Body of pancreas (tissue), 4 donors: Measurements from ENCODE around the gene GPR37L1. TPM values are rescaled to one million over a fixed set of nuclear protein-coding genes. Genes with fewer than 3 reads are reported as not detected.

Source experiments
- ATAC-seq: fragments of 150-250 bp; one replicate; pipeline ENCODE4 v1.9.1; 2016
- DNase-seq, 4 donors: peaks; one replicate each; pipeline ENCODE4 v3.0.0-alpha.2; 2019
- H3K27ac ChIP-seq, 4 donors: fragments of 200-600 bp; sonication (generic); 1 replicate in 3 of 4; 2 replicates in 1 of 4; pipeline versions ENCODE4 v1.5.1 to v1.6.1; 2016 to 2019; ENCODE audit warnings: mild to moderate bottlenecking in 1 of 4, mixed read lengths in 1 of 4, moderate library complexity in 1 of 4
- H3K27me3 ChIP-seq, 2 donors: fragments of 200-600 bp; sonication (generic); one replicate each; pipeline ENCODE4 v1.6.0; 2016; ENCODE audit warnings: mild to moderate bottlenecking in 1 of 2
- H3K36me3 ChIP-seq, 2 donors: fragments of 200-600 bp; sonication (generic); replicated peaks in 1 of 2; 2 replicates each; pipeline ENCODE4 v1.5.1; 2016; ENCODE audit warnings: low read depth in 2 of 2; ENCODE audit not compliant: insufficient read depth in 1 of 2
- H3K4me1 ChIP-seq: fragments of 200-600 bp; sonication (generic); one replicate; pipeline ENCODE4 v1.6.0; 2016
- H3K4me3 ChIP-seq, 2 donors: fragments of 200-600 bp; sonication (generic); 1 replicate in 1 of 2; 2 replicates in 1 of 2; pipeline ENCODE4 v1.5.1; 2016 to 2019
- H3K9me3 ChIP-seq, 3 donors: fragments of 200-600 bp; sonication (generic); 1 replicate in 2 of 3; 2 replicates in 1 of 3; pipeline ENCODE4 v1.5.1; 2016
- POLR2A ChIP-seq, 3 donors: fragments of 450-650 bp; IDR thresholded peaks; one replicate each; pipeline ENCODE4 v1.6.1; 2016; ENCODE audit warnings: antibody characterized with exemption in 3 of 3, mild to moderate bottlenecking in 2 of 3
- WGBS, 2 donors: methylation state at CpG; one replicate each; pipeline ENCODE4 v1.1.5; 2017; 5-methylcytosine and 5-hydroxymethylcytosine counted together
- intact Hi-C: fragments of 100-400 bp; cut with DNase I; formaldehyde crosslinking; loops from one replicate; pipeline ENCODE4 v1.15.1; 2023
- total RNA-seq, 2 donors: library from RNA; depleted of rRNA; stranded (reverse); fragments of >200 nt; gene quantifications; one replicate each; pipeline ENCODE4 v1.1.0, GENCODE V29; 2016
- TF ChIP-seq, protein P1 (sequence below), 7 experiments: fragments of 450-650 bp in 4 of 7; fragments of 200-600 bp in 3 of 7; sonication (generic) in 3 of 7; IDR thresholded peaks; one replicate each; pipeline ENCODE4 v1.5.1; 2016 to 2019; ENCODE audit warnings: antibody characterized with exemption in 7 of 7

GPR37L1 gene
- total RNA-seq, 2 donors from 2014 or later: not detected

DNA sequence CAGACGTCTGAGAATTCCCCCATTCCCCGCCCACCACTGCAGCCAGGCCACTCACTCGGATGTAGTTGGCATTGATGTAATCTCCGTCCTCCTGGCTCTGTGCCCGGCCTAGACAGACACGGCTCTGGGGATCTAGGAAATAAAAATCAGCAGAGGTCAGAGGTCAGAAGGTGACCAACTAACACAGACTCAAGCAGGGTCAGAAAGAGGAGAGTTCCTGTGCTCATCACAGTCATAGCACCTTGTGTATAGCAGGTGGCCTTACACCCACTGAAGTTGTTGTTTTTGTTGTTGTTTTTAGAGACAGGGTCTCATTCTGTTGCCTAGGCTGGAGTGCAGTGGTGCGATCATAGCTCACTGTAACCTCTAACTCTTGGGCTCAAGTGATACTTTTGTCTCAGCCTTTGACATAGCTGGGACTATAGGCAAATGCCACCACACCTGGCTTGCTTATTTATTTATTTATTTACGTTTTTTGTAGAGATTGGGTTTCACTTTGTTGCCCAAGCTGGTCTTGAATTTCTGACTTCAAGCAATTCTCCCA lies 32.8 kb downstream of the GPR37L1 start:
- TF ChIP-seq POLR2A (IDR thresholded peaks at IDR 0.05): no peak
- TF ChIP-seq, protein P1, sequence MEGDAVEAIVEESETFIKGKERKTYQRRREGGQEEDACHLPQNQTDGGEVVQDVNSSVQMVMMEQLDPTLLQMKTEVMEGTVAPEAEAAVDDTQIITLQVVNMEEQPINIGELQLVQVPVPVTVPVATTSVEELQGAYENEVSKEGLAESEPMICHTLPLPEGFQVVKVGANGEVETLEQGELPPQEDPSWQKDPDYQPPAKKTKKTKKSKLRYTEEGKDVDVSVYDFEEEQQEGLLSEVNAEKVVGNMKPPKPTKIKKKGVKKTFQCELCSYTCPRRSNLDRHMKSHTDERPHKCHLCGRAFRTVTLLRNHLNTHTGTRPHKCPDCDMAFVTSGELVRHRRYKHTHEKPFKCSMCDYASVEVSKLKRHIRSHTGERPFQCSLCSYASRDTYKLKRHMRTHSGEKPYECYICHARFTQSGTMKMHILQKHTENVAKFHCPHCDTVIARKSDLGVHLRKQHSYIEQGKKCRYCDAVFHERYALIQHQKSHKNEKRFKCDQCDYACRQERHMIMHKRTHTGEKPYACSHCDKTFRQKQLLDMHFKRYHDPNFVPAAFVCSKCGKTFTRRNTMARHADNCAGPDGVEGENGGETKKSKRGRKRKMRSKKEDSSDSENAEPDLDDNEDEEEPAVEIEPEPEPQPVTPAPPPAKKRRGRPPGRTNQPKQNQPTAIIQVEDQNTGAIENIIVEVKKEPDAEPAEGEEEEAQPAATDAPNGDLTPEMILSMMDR (IDR thresholded peaks at IDR 0.05): no peak
- no peaks in the 10 kb centered on the region for H3K27me3 ChIP-seq
- H3K9me3 ChIP-seq: no peaks in the 10 kb centered on the region
- DNase-seq: peak in 2 of 4 donors; percentile 49 to 50
- no peak overlapping the region for H3K4me3 ChIP-seq
- WGBS, 2 donors: 27 to 34% methylated on average over 7 to 8 of the region's 8 CpGs
- peaks cover 8% of the 10 kb centered on the region for H3K4me1 ChIP-seq
- no peak for ATAC-seq
- intact Hi-C loops: no loop called here
- no peaks in the 10 kb centered on the region for H3K36me3 ChIP-seq
- H3K27ac ChIP-seq: no peak overlapping the region

DNA sequence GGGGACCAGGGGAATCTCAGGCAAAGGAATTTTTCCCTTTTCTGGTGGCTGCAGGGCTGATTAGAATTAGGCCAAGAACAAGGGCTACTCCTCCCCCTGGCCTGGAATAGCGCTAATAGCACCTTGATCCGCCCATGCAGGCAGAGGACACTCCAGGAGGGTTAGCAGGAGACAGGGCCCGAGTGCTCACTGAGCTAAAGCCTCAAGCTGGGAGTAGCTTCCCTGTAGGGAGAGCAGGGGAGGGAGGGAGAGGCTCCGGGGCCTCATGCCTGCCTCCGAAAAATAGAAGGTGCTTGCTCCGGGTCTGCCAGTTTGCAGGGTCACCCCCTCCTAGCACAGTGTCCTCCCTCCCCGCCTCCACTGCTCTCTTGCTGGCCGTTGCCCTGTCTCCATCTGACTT lies 33.9 kb downstream of the GPR37L1 start:
- DNase-seq (no peak), ATAC-seq (no peak)
- WGBS, 2 donors: 74 to 82% methylated on average over 4 to 8 of the region's 8 CpGs
- peaks cover 8% of the 10 kb centered on the region for H3K4me1 ChIP-seq
- no peaks in the 10 kb centered on the region for H3K36me3 ChIP-seq
- H3K27me3 ChIP-seq: no peaks in the 10 kb centered on the region
- H3K4me3 ChIP-seq: no peak overlapping the region
- no peak for TF ChIP-seq POLR2A (IDR thresholded peaks at IDR 0.05)
- TF ChIP-seq, protein P1 (IDR thresholded peaks at IDR 0.05): no peak
- intact Hi-C loops: no loop called here
- H3K27ac ChIP-seq: no peak overlapping the region
- no peaks in the 10 kb centered on the region for H3K9me3 ChIP-seq

DNA sequence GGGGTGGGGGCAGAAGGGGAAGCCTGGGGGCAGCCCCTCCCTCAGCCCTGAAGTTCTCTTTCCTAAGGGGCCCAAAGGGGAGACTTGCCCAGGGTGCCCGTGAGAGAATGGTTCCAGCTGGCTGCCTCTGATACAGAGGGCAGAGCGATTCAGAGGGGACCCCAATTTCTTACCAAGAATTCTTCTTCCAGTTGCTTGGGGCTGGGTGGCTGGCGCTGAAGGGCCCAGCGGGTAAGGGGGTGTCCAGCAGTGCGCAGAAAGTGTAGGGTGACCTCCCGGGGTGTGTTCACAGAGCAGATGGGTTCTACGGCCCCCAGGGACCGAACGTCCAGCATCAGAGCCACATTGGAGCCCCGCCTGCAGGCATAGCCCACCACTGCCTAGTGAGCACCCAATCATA lies 35.2 kb downstream of the GPR37L1 start:
- intact Hi-C loops: no loop called here

DNA sequence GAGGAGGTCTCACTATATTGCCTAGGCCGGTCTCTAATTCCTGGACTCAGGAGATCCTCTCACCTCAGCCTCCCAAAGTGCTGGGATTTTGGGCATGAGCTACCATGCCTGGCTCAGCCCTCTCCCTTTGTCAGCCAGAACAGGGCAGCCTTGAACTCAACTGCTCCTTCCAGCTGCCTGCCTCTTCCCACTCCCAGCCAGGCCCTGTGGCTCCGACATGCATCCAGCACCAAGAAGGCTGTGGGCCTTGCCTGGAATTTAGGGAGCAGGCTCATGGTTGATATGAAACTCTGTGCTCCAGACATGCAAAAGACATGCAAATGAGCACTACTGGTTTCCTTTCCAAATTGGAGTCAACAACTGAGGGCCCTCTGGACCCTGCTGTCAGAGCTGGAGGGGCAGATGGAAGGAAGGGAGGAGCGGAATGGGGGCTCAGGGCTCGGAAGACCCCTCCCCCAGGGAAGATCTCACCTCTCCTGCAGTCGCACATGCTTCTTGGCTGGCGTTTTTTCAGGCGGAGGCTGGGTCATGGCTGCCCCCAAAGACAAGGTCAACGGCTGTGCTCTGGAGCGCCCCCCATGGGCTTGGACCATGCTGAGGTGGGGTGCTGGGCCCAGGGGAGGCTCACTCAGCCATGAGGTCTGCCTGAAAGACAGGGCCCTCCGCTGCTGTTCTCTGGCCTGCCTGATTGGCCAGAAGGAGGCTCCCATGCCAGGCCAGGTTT lies 36.3 kb downstream of the GPR37L1 start:
- ATAC-seq (no peak), DNase-seq (no peak)
- Histone ChIP-seq H3K4me3 (no peak overlapping the region), H3K27ac (no peak overlapping the region), H3K4me1 (peaks cover 8% of the 10 kb centered on the region), H3K9me3 (no peaks in the 10 kb centered on the region), H3K27me3 (no peaks in the 10 kb centered on the region), H3K36me3 (no peaks in the 10 kb centered on the region)
- intact Hi-C loops: no loop called here
- TF ChIP-seq, protein P1 (IDR thresholded peaks at IDR 0.05): no peak
- no peak for TF ChIP-seq POLR2A (IDR thresholded peaks at IDR 0.05)
- 65 to 73% methylated on average over 8 to 9 of the region's 10 CpGs for WGBS, 2 donors

More for the DNA sequence above, 35.2 kb downstream of the GPR37L1 start:
- no peak overlapping the region for H3K27ac ChIP-seq
- TF ChIP-seq POLR2A (IDR thresholded peaks at IDR 0.05): no peak
- TF ChIP-seq, protein P1 (IDR thresholded peaks at IDR 0.05): no peak
- whole genome bisulfite sequencing, 2 donors: 86 to 90% methylated on average over 8 to 10 of the region's 10 CpGs
- DNase-seq: no peak
- no peaks in the 10 kb centered on the region for H3K36me3 ChIP-seq
- H3K27me3 ChIP-seq: no peaks in the 10 kb centered on the region
- H3K4me3 ChIP-seq: no peak overlapping the region
- no peaks in the 10 kb centered on the region for H3K9me3 ChIP-seq
- H3K4me1 ChIP-seq: peaks cover 8% of the 10 kb centered on the region
- no peak for ATAC-seq
